T follicular helper cell (primary cell): Measurements from ENCODE around the gene AGAP4.
"Not testable (repeated sequence)": the region's sequence is repeated elsewhere in the genome, so short reads cannot be mapped to it uniquely, and the experiment has no call there.

Experiments
- DNase-seq: peaks from one replicate; pipeline ENCODE4 v3.0.0-alpha.2; 2020; ENCODE audit warnings: low read depth
- total RNA-seq, 2 experiments: gene quantifications; one replicate each; lab custom pipeline; 2026; lab: John Stamatoyannopoulos, UW

AGAP4 gene
- total RNA-seq, result 2.8 to 5.0 reads per million in 2 experiments

GRCh38 chr10:45847400-45847799 lies at the start of gene AGAP4:
Gene AGAP4, minus strand, starts transcription at chr10:45847500. Its CDS starts 153 bp downstream, at chr10:45847347.
- DNase-seq, result not testable (repeated sequence)

- DNase-seq, result not testable (repeated sequence)
These were observed 43.4 kb upstream of the AGAP4 start for GRCh38 chr10:45890721-45891120.

- not testable (repeated sequence) for DNase-seq
These were observed 42.4 kb upstream of the AGAP4 start for GRCh38 chr10:45889539-45890230.

GRCh38 chr10:45882880-45883279 lies 35.6 kb upstream of the AGAP4 start:
- DNase-seq, result not testable (repeated sequence)

GRCh38 chr10:45865404-45865803 lies 18.1 kb upstream of the AGAP4 start:
- not testable (repeated sequence) for DNase-seq

- not testable (repeated sequence) for DNase-seq
These were observed 17.0 kb upstream of the AGAP4 start for GRCh38 chr10:45864264-45864663.

- not testable (repeated sequence) for DNase-seq
These were observed 16.3 kb upstream of the AGAP4 start for GRCh38 chr10:45863632-45864031.

- DNase-seq, result not testable (repeated sequence)
These were observed 10.6 kb upstream of the AGAP4 start for GRCh38 chr10:45857931-45858330.

GRCh38 chr10:45848467-45848866 lies 1.2 kb upstream of the AGAP4 start:
- DNase-seq, result not testable (repeated sequence)

- DNase-seq, result not testable (repeated sequence)
These were observed 24.4 kb downstream of the AGAP4 start for GRCh38 chr10:45822918-45823317.

- DNase-seq, result not testable (repeated sequence)
These were observed 27.0 kb downstream of the AGAP4 start for GRCh38 chr10:45820107-45820830.

- no peak for DNase-seq
These were observed 27.7 kb downstream of the AGAP4 start for GRCh38 chr10:45819552-45819951.

- DNase-seq, result no peak
These were observed 29.4 kb downstream of the AGAP4 start for GRCh38 chr10:45817912-45818311.

GRCh38 chr10:45817130-45817859 lies 30.0 kb downstream of the AGAP4 start:
- no peak for DNase-seq

- DNase-seq, result not testable (repeated sequence)
These were observed 33.2 kb downstream of the AGAP4 start for GRCh38 chr10:45814146-45814545.

GRCh38 chr10:45812959-45813358 lies 34.3 kb downstream of the AGAP4 start:
- DNase-seq, result not testable (repeated sequence)

GRCh38 chr10:45811075-45811474 lies 36.2 kb downstream of the AGAP4 start:
- no peak for DNase-seq

GRCh38 chr10:45809837-45810236 lies 37.5 kb downstream of the AGAP4 start:
- no peak for DNase-seq

GRCh38 chr10:45804996-45805395 lies 42.3 kb downstream of the AGAP4 start:
- DNase-seq, result not testable (repeated sequence)

GRCh38 chr10:45803060-45804010 lies 44.0 kb downstream of the AGAP4 start:
- not testable (repeated sequence) for DNase-seq

GRCh38 chr10:45794761-45795160 lies 52.5 kb downstream of the AGAP4 start:
- not testable (repeated sequence) for DNase-seq
